Naive thymus-derived CD4-positive, alpha-beta T cell (primary cell): Measurements from ENCODE around the gene GMDS. TPM values are rescaled to one million over a fixed set of nuclear protein-coding genes. Genes with fewer than 3 reads are reported as not detected.
A peak's percentile ranks its signal among the peaks of the same experiment; 100 is the strongest.

Experiments
- ATAC-seq: fragments of 150-1000 bp; cut with Tn5 transposase; 2 replicates; pipeline ENCODE4 v1.10.0; 2021; ENCODE audit warnings: mild to moderate bottlenecking, moderate library complexity
- CTCF ChIA-PET: fragments of 350-600 bp; sonication (Branson Sonifier 250); formaldehyde crosslinking; loops from one replicate; lab custom pipeline; 2021; ENCODE audit warnings: antibody characterized with exemption; lab: Charles Lee
- POLR2A ChIA-PET: fragments of 350-600 bp; sonication (Branson Sonifier 250); formaldehyde crosslinking; loops from one replicate; lab custom pipeline; 2021; ENCODE audit warnings: antibody characterized with exemption, inconsistent platforms; lab: Charles Lee
- DNase-seq, 9 donors: peaks; one replicate each; pipeline versions ENCODE4 v3.0.0 to v3.0.0-alpha.2; 2020 to 2022; ENCODE audit warnings: mixed read lengths in 1 of 9
- H3K27ac ChIP-seq: one replicate; pipeline ENCODE4 v1.7.0; 2013; ENCODE audit warnings: mild to moderate bottlenecking, low read depth, low read length, moderate library complexity
- H3K27me3 ChIP-seq, 2 donors: one replicate each; pipeline ENCODE4 v1.7.0; 2013; ENCODE audit warnings: low read length in 2 of 2, mild to moderate bottlenecking in 2 of 2, moderate library complexity in 2 of 2; ENCODE audit not compliant: control insufficient read depth in 2 of 2, insufficient read depth in 2 of 2
- H3K36me3 ChIP-seq, 3 experiments: 1 replicate in 2 of 3; 2 replicates in 1 of 3; pipeline ENCODE4 v1.7.0; 2013; ENCODE audit warnings: low read length in 3 of 3, mild to moderate bottlenecking in 3 of 3, moderate library complexity in 1 of 3; ENCODE audit not compliant: insufficient read depth in 3 of 3, control insufficient read depth in 2 of 3
- H3K4me1 ChIP-seq, 2 donors: one replicate each; pipeline ENCODE4 v1.7.0; 2013; ENCODE audit warnings: low read length in 2 of 2, mild to moderate bottlenecking in 2 of 2, moderate library complexity in 1 of 2; ENCODE audit not compliant: control insufficient read depth in 2 of 2, insufficient read depth in 2 of 2
- H3K4me3 ChIP-seq: 2 replicates; pipeline ENCODE4 v1.7.0; 2013; ENCODE audit warnings: mild to moderate bottlenecking, low read length
- H3K9me3 ChIP-seq, 3 experiments: 1 replicate in 2 of 3; 2 replicates in 1 of 3; pipeline ENCODE4 v1.7.0; 2013; ENCODE audit warnings: low read length in 3 of 3; ENCODE audit not compliant: control insufficient read depth in 2 of 3
- H3K27ac Mint-ChIP-seq, 9 donors: one replicate each; pipeline ENCODE4 v1.8.0; 2020 to 2022; ENCODE audit warnings: mixed read lengths in 9 of 9, mild to moderate bottlenecking in 8 of 9, moderate library complexity in 5 of 9, inconsistent platforms in 2 of 9
- H3K27me3 Mint-ChIP-seq, 5 donors: one replicate each; pipeline ENCODE4 v1.8.0; 2021 to 2022; ENCODE audit warnings: mixed read lengths in 5 of 5, mild to moderate bottlenecking in 1 of 5
- H3K36me3 Mint-ChIP-seq, 5 donors: one replicate each; pipeline ENCODE4 v1.8.0; 2020 to 2022; ENCODE audit warnings: mixed read lengths in 5 of 5, mild to moderate bottlenecking in 3 of 5, inconsistent platforms in 1 of 5
- H3K4me1 Mint-ChIP-seq, 7 donors: one replicate each; pipeline ENCODE4 v1.8.0; 2020 to 2022; ENCODE audit warnings: mixed read lengths in 7 of 7, mild to moderate bottlenecking in 3 of 7, inconsistent platforms in 1 of 7
- H3K4me3 Mint-ChIP-seq, 10 donors: one replicate each; pipeline ENCODE4 v1.8.0; 2020 to 2022; ENCODE audit warnings: mild to moderate bottlenecking in 10 of 10, mixed read lengths in 10 of 10, moderate library complexity in 6 of 10, inconsistent platforms in 2 of 10
- H3K9me3 Mint-ChIP-seq, 11 donors: one replicate each; pipeline ENCODE4 v1.8.0; 2020 to 2022; ENCODE audit warnings: mixed read lengths in 11 of 11, mild to moderate bottlenecking in 4 of 11, inconsistent platforms in 1 of 11, moderate library complexity in 1 of 11
- intact Hi-C, 2 donors: fragments of 100-400 bp; cut with micrococcal nuclease; formaldehyde crosslinking; loops; one replicate each; pipeline ENCODE4 v1.15.1; 2023
- polyA plus RNA-seq, 2 donors: library from polyadenylated mRNA; unstranded; fragments of 300-500 nt; fragmentation: Illumina TruSeq; gene quantifications; one replicate each; pipeline ENCODE4 v1.2.3, GENCODE V29; 2021
- total RNA-seq, 6 experiments: library from RNA in 5 of 6; stranded (reverse) in 5 of 6; gene quantifications; 1 replicate in 5 of 6; 2 replicates in 1 of 6; pipeline ENCODE4 v1.2.3 and lab custom pipeline; 2021 to 2026

GMDS gene
- total and polyA plus RNA-seq, 7 experiments from 2014 or later = 12.7 to 33.9 (median 18.3) TPM

DNA sequence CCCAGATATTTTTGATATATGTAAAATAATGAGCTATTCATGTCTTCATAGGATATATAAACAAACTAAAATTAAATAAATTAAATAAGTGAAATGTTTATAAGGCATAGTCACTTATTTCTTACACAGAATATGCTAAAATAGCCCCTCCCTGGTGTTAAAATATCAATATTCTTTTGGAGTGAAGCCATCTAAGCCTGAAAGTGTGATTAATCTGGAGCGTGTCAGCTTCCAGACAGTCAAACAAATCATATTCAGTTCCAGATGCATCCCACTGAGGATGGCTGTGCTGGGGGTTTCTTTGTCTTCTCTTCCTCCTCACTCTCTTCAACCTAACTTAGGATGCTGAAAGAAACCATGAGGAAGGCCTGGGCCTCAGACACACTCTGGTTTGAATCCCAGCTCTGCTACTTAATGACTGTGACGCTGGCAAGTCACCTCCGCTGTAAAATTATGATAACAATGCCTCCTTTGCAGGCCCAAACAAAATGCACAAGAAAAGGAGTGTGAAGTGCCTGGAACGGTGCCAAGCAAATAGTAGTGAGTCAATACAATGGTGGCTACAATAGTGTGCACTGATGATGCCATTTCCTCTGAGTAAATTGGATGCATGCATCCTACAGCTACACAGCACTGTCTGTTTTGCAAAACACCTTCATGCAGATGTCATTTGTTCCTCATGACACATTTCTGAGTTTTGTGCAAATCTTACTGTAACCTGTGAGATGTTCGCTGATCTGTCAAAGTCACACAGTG lies 474.3 kb downstream of the GMDS start:
- Mint-ChIP-seq H3K36me3 (peaks cover 0 to 4% (median 2%) of the 10 kb centered on the region in 5 donors), H3K27me3 (peaks cover 0 to 4% (median 0%) of the 10 kb centered on the region in 5 donors), H3K4me3 (peak overlapping the region in 6 of 10 donors; percentile 0 to 78 (median 60)), H3K27ac (peak overlapping the region in 7 of 9 donors; percentile 0 to 86 (median 40)), H3K9me3 (no peaks in the 10 kb centered on the region), H3K4me1 (peaks cover 29 to 58% (median 48%) of the 10 kb centered on the region in 7 donors)
- peaks cover 17 to 28% of the 10 kb centered on the region in 2 donors for H3K4me1 ChIP-seq
- ATAC-seq (peak; percentile 24), DNase-seq (peak in 1 of 9 donors; percentile 4)
- no peaks in the 10 kb centered on the region for H3K36me3 ChIP-seq
- no peaks in the 10 kb centered on the region for H3K27me3 ChIP-seq
- H3K9me3 ChIP-seq = no peaks in the 10 kb centered on the region
- H3K27ac ChIP-seq = no peak overlapping the region
- CTCF ChIA-PET = no interaction called here
- intact Hi-C loops = no loop called here
- POLR2A ChIA-PET = no interaction called here
- no peak overlapping the region for H3K4me3 ChIP-seq

DNA sequence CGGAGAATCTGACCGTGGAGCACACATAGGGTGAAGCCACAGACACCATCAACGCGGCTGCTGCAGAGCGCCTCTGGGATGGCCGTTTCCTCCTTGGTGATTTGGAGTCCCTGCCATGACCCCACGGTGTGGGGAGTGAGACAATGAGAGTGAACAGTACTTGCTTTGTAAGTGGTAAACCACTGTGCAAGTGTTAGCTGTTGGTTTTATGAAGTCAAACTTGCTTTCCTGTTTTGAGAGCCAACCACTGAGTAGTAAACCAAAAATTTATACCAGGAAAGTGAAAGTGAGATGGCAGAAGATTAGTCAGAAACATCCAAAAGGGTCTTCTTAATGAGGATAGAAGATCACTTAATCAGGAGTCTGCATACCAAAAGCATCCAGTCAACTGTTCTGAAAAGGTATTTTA lies 475.0 kb downstream of the GMDS start:
- no peaks in the 10 kb centered on the region for H3K27me3 ChIP-seq
- intact Hi-C loops = no loop called here
- Mint-ChIP-seq H3K9me3 (no peaks in the 10 kb centered on the region), H3K36me3 (peaks cover 0 to 9% (median 7%) of the 10 kb centered on the region in 5 donors), H3K4me1 (peaks cover 29 to 56% (median 48%) of the 10 kb centered on the region in 7 donors), H3K27ac (peak overlapping the region; percentile 37 to 86 (median 73)), H3K27me3 (peaks cover 0 to 4% (median 0%) of the 10 kb centered on the region in 5 donors), H3K4me3 (peak overlapping the region; percentile 41 to 78 (median 64))
- peaks cover 17 to 28% of the 10 kb centered on the region in 2 donors for H3K4me1 ChIP-seq
- H3K27ac ChIP-seq = no peak overlapping the region
- CTCF ChIA-PET = no interaction called here
- peak overlapping the region; percentile 7 for H3K4me3 ChIP-seq
- no peaks in the 10 kb centered on the region for H3K9me3 ChIP-seq
- ATAC-seq (peak; percentile 65), DNase-seq (peak in 6 of 9 donors; percentile 8 to 35 (median 18))
- H3K36me3 ChIP-seq = no peaks in the 10 kb centered on the region
- POLR2A ChIA-PET = no interaction called here

DNA sequence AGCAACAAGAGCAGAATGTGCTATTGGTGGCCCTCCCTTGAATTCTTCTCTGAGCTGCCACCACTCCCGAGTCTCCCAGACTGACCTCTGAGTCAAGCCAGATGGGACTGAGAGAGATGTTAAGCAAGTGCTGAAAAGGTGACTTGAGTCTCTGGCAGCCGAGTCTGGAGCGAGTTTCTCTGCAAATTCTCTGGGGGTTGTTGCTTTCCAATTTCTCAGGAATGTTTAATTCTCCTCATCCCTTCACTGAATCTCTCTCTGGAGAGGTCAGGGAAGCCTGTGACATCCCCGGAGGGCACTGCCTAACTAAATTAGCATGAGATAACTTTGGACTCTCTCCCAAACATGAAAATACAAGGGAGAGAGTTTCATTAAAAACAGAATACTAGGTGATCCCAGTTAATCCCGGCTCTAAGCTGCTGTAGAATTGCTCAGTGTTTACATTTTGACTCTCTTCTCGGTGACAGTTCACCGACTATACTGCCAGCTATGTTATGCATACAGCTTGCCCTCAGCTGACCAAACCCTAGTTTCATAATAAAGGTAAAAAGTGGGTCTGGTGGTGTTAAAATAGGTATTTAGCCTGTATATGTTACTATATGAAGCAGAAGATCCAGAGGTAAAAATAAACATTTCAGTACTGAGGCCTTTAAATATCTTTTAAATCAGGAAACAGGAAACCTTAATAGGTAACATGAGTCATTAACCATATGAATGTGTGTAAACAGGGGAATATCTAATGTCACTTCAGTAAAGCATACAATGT lies 477.7 kb downstream of the GMDS start:
- H3K4me3 ChIP-seq = no peak overlapping the region
- intact Hi-C loops = no loop called here
- peaks cover 10 to 29% (median 24%) of the 10 kb centered on the region in 7 donors for H3K4me1 Mint-ChIP-seq
- no peaks in the 10 kb centered on the region for H3K9me3 Mint-ChIP-seq
- H3K27ac Mint-ChIP-seq = no peak overlapping the region
- no peak for DNase-seq
- CTCF ChIA-PET = no interaction called here
- H3K4me3 Mint-ChIP-seq = no peak overlapping the region
- H3K36me3 Mint-ChIP-seq = peaks cover 2 to 17% (median 9%) of the 10 kb centered on the region in 5 donors
- no peak for ATAC-seq
- peaks cover 0 to 4% (median 0%) of the 10 kb centered on the region in 5 donors for H3K27me3 Mint-ChIP-seq
- no peaks in the 10 kb centered on the region for H3K9me3 ChIP-seq
- POLR2A ChIA-PET = no interaction called here
- no peaks in the 10 kb centered on the region for H3K27me3 ChIP-seq
- no peaks in the 10 kb centered on the region for H3K36me3 ChIP-seq
- no peak overlapping the region for H3K27ac ChIP-seq
- H3K4me1 ChIP-seq = peaks cover 12 to 17% of the 10 kb centered on the region in 2 donors

DNA sequence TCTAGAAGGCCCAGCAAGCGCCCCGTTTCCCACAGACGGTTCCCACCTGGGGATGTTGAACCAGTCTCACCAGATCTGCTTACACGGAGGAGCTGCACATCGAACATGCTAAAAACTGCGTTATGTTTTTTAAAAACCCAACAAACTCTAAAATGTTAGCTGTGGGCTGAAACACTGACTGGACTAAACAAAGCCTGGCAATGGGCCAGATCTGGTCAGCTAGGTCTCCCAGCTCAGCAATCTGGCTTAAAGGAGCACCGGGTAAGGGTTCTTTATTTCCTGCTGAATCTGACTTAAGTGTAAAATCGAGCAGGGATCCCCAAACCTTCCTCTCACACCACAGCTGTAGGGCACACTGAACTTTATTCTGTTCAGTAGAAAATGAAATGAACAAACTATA lies 478.8 kb downstream of the GMDS start:
- Mint-ChIP-seq H3K4me3 (no peak overlapping the region), H3K27me3 (peaks cover 0 to 3% (median 0%) of the 10 kb centered on the region in 5 donors), H3K9me3 (no peaks in the 10 kb centered on the region), H3K4me1 (peaks cover 5 to 22% (median 17%) of the 10 kb centered on the region in 7 donors), H3K36me3 (peaks cover 1 to 24% (median 12%) of the 10 kb centered on the region in 5 donors), H3K27ac (no peak overlapping the region)
- intact Hi-C loops = no loop called here
- Histone ChIP-seq H3K9me3 (no peaks in the 10 kb centered on the region), H3K4me3 (no peak overlapping the region), H3K4me1 (peaks cover 7 to 17% of the 10 kb centered on the region in 2 donors), H3K27ac (no peak overlapping the region), H3K27me3 (no peaks in the 10 kb centered on the region), H3K36me3 (no peaks in the 10 kb centered on the region)
- DNase-seq (no peak), ATAC-seq (no peak)
- ChIA-PET CTCF (no interaction called here), POLR2A (no interaction called here)

DNA sequence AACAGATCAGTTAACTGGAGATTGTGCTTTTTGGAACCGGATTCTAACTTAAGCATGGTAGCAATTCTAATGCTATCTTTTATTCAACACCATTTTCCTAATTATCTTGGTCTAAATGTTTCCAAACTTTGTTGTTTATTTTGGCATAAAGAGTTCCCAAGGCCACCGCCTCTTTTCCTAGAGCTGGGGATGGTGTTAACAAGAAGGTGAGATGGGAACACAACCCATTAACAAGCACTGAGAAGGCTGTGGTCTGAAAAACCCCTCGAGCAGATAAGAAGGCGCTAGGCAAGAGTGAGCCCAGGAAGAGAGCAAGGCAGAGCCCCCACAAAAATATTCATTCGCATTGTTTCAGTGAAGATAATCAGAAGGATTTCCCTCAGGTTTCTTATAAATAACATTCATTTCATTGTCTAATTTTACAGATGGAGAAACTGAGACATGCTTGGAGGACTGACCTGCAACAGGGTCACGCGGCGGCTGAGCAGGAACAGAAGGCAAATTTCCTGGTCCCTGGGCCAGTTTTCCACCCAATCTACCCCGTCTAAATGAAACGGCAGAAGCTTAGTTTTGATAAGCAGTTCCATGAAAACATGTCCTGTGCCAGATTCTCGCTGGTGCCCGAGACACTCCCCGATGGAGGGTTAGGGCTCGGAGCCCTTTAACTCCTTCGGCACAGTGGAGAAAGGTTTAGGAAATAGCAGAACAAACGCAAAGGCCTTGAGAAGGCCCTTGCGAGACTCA lies 480.1 kb downstream of the GMDS start:
- DNase-seq (no peak), ATAC-seq (no peak)
- H3K36me3 Mint-ChIP-seq = peaks cover 0 to 29% (median 18%) of the 10 kb centered on the region in 5 donors
- no peak overlapping the region for H3K4me3 ChIP-seq
- peaks cover 0 to 12% (median 5%) of the 10 kb centered on the region in 7 donors for H3K4me1 Mint-ChIP-seq
- CTCF ChIA-PET = no interaction called here
- H3K9me3 ChIP-seq = no peaks in the 10 kb centered on the region
- H3K9me3 Mint-ChIP-seq = no peaks in the 10 kb centered on the region
- intact Hi-C loops = no loop called here
- no peak overlapping the region for H3K27ac Mint-ChIP-seq
- POLR2A ChIA-PET = no interaction called here
- no peaks in the 10 kb centered on the region for H3K27me3 Mint-ChIP-seq
- H3K36me3 ChIP-seq = no peaks in the 10 kb centered on the region
- H3K4me3 Mint-ChIP-seq = no peak overlapping the region
- H3K27me3 ChIP-seq = no peaks in the 10 kb centered on the region
- peaks cover 0 to 8% of the 10 kb centered on the region in 2 donors for H3K4me1 ChIP-seq
- no peak overlapping the region for H3K27ac ChIP-seq

DNA sequence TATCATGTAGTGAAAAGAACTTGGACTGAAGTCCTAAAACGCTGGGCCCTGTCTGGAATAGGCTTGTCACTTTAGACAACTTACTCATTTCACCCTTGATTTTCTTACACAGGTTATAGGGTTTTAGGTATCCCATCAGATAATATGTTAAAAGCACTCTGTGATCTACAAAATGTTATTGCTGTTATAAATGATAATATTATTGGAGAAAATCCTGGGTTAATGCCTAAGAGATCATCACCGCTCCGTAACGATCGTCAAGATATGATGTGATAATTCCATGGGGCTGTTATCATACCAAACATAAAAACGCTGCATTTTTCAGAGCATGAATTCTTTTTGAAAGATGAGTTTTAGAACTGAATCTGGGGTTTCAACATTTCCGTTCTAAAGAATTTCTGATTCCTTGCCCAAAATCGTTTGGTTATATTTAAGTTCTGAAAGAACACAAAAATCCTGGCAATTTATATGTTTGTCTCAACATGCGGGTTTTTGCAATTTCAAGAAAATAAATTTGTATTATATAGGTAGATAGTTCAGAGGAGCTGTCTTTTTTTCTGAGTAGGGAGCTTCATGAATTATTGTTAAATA lies 480.9 kb downstream of the GMDS start:
- H3K4me3 Mint-ChIP-seq = no peak overlapping the region
- no peak overlapping the region for H3K27ac Mint-ChIP-seq
- DNase-seq (no peak), ATAC-seq (no peak)
- H3K9me3 Mint-ChIP-seq = no peaks in the 10 kb centered on the region
- H3K27me3 Mint-ChIP-seq = no peaks in the 10 kb centered on the region
- H3K36me3 ChIP-seq = no peaks in the 10 kb centered on the region
- POLR2A ChIA-PET = no interaction called here
- no peaks in the 10 kb centered on the region for H3K9me3 ChIP-seq
- peaks cover 0 to 9% (median 0%) of the 10 kb centered on the region in 7 donors for H3K4me1 Mint-ChIP-seq
- H3K27me3 ChIP-seq = no peaks in the 10 kb centered on the region
- no peaks in the 10 kb centered on the region for H3K4me1 ChIP-seq
- no peak overlapping the region for H3K27ac ChIP-seq
- intact Hi-C loops = no loop called here
- CTCF ChIA-PET = no interaction called here
- H3K4me3 ChIP-seq = no peak overlapping the region
- peaks cover 0 to 29% (median 18%) of the 10 kb centered on the region in 5 donors for H3K36me3 Mint-ChIP-seq
